Activated CD8-positive, alpha-beta T cell treated with anti-CD3 and anti-CD28 coated beads, Interleukin-2, amount 10 ng/mL, durations not matched to agents 7 days and 5 days (primary cell): ENCODE measurements around the gene TELO2. TPM values are rescaled to one million over a fixed set of nuclear protein-coding genes. Genes with fewer than 3 reads are reported as not detected.

ENCODE experiments used
- ATAC-seq: fragments of 150-1000 bp; cut with Tn5 transposase; one replicate; pipeline ENCODE4 v1.10.0; 2021; ENCODE audit warnings: moderate library complexity
- CTCF ChIA-PET: fragments of 350-600 bp; sonication (Branson Sonifier 250); formaldehyde crosslinking; loops from one replicate; lab custom pipeline; 2021; ENCODE audit warnings: antibody characterized with exemption; lab: Charles Lee
- POLR2A ChIA-PET: fragments of 350-600 bp; sonication (Branson Sonifier 250); formaldehyde crosslinking; loops from one replicate; lab custom pipeline; 2021; ENCODE audit warnings: antibody characterized with exemption; lab: Charles Lee
- DNase-seq: peaks from one replicate; pipeline ENCODE4 v3.0.0-alpha.2; 2020
- H3K27ac Mint-ChIP-seq: one replicate; pipeline ENCODE4 v1.8.0; 2021; ENCODE audit warnings: mild to moderate bottlenecking, mixed read lengths
- H3K27me3 Mint-ChIP-seq: one replicate; pipeline ENCODE4 v1.8.0; 2021; ENCODE audit warnings: low read depth, mixed read lengths
- H3K36me3 Mint-ChIP-seq: one replicate; pipeline ENCODE4 v1.8.0; 2021; ENCODE audit warnings: low read depth, mixed read lengths
- H3K4me1 Mint-ChIP-seq: one replicate; pipeline ENCODE4 v1.8.0; 2021; ENCODE audit warnings: low read depth, mixed read lengths
- H3K4me3 Mint-ChIP-seq: one replicate; pipeline ENCODE4 v1.8.0; 2021; ENCODE audit warnings: mild to moderate bottlenecking, mixed read lengths
- H3K9me3 Mint-ChIP-seq: one replicate; pipeline ENCODE4 v1.8.0; 2022; ENCODE audit warnings: mixed read lengths; ENCODE audit not compliant: insufficient read depth
- total RNA-seq, 2 experiments: library from RNA; stranded (reverse); gene quantifications; one replicate each; pipeline ENCODE4 v1.2.3, GENCODE V29; 2021

The TELO2 gene
- total RNA-seq, 2 experiments from 2014 or later: 70.1 to 73.3 TPM

GRCh38 chr16:1537763-1538289 lies 44.7 kb downstream of the TELO2 start:
- DNase-seq: peak; percentile 58
- Mint-ChIP-seq H3K9me3 (no peaks in the 10 kb centered on the region), H3K36me3 (peaks cover 64% of the 10 kb centered on the region), H3K27ac (peak overlapping the region; percentile 83), H3K27me3 (no peaks in the 10 kb centered on the region), H3K4me3 (peak overlapping the region; percentile 90), H3K4me1 (peaks cover 64% of the 10 kb centered on the region)
- ChIA-PET CTCF (interaction anchor here (1.1 kb wide), 1 partner anchor 10 kb away, joined by 3 read pairs; no protein-coding TSS in a partner anchor), POLR2A (interaction anchor here (1.2 to 1.5 kb wide), 4 partner anchors 10 to 117 kb away, joined by 3 to 7 read pairs (median 4); partner anchors contain the start of genes TELO2 and UQCC4)
- no peak for ATAC-seq

GRCh38 chr16:1538804-1539520 lies 45.8 kb downstream of the TELO2 start:
- ChIA-PET CTCF (interaction anchor here (0.6 to 2.1 kb wide), 4 partner anchors 9 to 175 kb away, joined by 3 to 5 read pairs (median 3); no protein-coding TSS in a partner anchor), POLR2A (interaction anchor here (1.1 to 1.5 kb wide), 7 partner anchors 11 to 175 kb away, joined by 3 to 7 read pairs (median 4); partner anchors contain the start of genes TELO2 and UQCC4)
- peaks cover 70% of the 10 kb centered on the region for H3K36me3 Mint-ChIP-seq
- H3K4me3 Mint-ChIP-seq: peak overlapping the region; percentile 90
- H3K4me1 Mint-ChIP-seq: peaks cover 68% of the 10 kb centered on the region
- DNase-seq (peak; percentile 49), ATAC-seq (no peak)
- peak overlapping the region; percentile 83 for H3K27ac Mint-ChIP-seq
- no peaks in the 10 kb centered on the region for H3K27me3 Mint-ChIP-seq
- no peaks in the 10 kb centered on the region for H3K9me3 Mint-ChIP-seq

GRCh38 chr16:1539720-1540555 lies 46.8 kb downstream of the TELO2 start:
- ATAC-seq (no peak), DNase-seq (no peak)
- ChIA-PET CTCF (interaction anchor here (2.1 kb wide), 1 partner anchor 176 kb away, joined by 5 read pairs; no protein-coding TSS in a partner anchor), POLR2A (interaction anchor here (0.8 to 1.2 kb wide), 2 partner anchors 166 to 575 kb away, joined by 3 read pairs; no protein-coding TSS in a partner anchor)
- Mint-ChIP-seq H3K27ac (peak overlapping the region; percentile 49), H3K9me3 (no peaks in the 10 kb centered on the region), H3K27me3 (no peaks in the 10 kb centered on the region), H3K36me3 (peaks cover 68% of the 10 kb centered on the region), H3K4me3 (no peak overlapping the region), H3K4me1 (peaks cover 73% of the 10 kb centered on the region)

- peak overlapping the region; percentile 63 for H3K27ac Mint-ChIP-seq
- H3K9me3 Mint-ChIP-seq: no peaks in the 10 kb centered on the region
- DNase-seq (no peak), ATAC-seq (no peak)
- no peak overlapping the region for H3K4me3 Mint-ChIP-seq
- H3K36me3 Mint-ChIP-seq: peaks cover 65% of the 10 kb centered on the region
- peaks cover 77% of the 10 kb centered on the region for H3K4me1 Mint-ChIP-seq
- no peaks in the 10 kb centered on the region for H3K27me3 Mint-ChIP-seq
- ChIA-PET CTCF (interaction anchor here (2.1 kb wide), 1 partner anchor 177 kb away, joined by 5 read pairs; no protein-coding TSS in a partner anchor), POLR2A (interaction anchor here (1.2 kb wide), 1 partner anchor 165 kb away, joined by 3 read pairs; no protein-coding TSS in a partner anchor)
Observed at GRCh38 chr16:1540556-1540855, 47.3 kb downstream of the TELO2 start.

- H3K27me3 Mint-ChIP-seq: no peaks in the 10 kb centered on the region
- H3K27ac Mint-ChIP-seq: peak overlapping the region; percentile 84
- no peaks in the 10 kb centered on the region for H3K9me3 Mint-ChIP-seq
- peaks cover 76% of the 10 kb centered on the region for H3K4me1 Mint-ChIP-seq
- DNase-seq (no peak), ATAC-seq (no peak)
- H3K4me3 Mint-ChIP-seq: no peak overlapping the region
- ChIA-PET CTCF (no interaction called here), POLR2A (interaction anchor here (0.6 kb wide), 1 partner anchor 102 kb away, joined by 3 read pairs; no protein-coding TSS in a partner anchor)
- peaks cover 57% of the 10 kb centered on the region for H3K36me3 Mint-ChIP-seq
Observed at GRCh38 chr16:1541293-1542165, 48.4 kb downstream of the TELO2 start.

GRCh38 chr16:1542166-1542500 lies 49.0 kb downstream of the TELO2 start:
- Mint-ChIP-seq H3K27me3 (no peaks in the 10 kb centered on the region), H3K9me3 (no peaks in the 10 kb centered on the region), H3K4me3 (no peak overlapping the region), H3K4me1 (peaks cover 70% of the 10 kb centered on the region), H3K27ac (peak overlapping the region; percentile 84), H3K36me3 (peaks cover 57% of the 10 kb centered on the region)
- ChIA-PET CTCF (no interaction called here), POLR2A (interaction anchor here (0.6 kb wide), 1 partner anchor 101 kb away, joined by 3 read pairs; no protein-coding TSS in a partner anchor)
- DNase-seq: no peak
- no peak for ATAC-seq

GRCh38 chr16:1542533-1542932 lies 49.4 kb downstream of the TELO2 start:
- no peak for ATAC-seq
- H3K4me1 Mint-ChIP-seq: peaks cover 66% of the 10 kb centered on the region
- H3K4me3 Mint-ChIP-seq: no peak overlapping the region
- ChIA-PET POLR2A (interaction anchor here (0.6 to 1.2 kb wide), 2 partner anchors 16 to 101 kb away, joined by 3 to 4 read pairs; no protein-coding TSS in a partner anchor), CTCF (no interaction called here)
- peaks cover 53% of the 10 kb centered on the region for H3K36me3 Mint-ChIP-seq
- no peaks in the 10 kb centered on the region for H3K27me3 Mint-ChIP-seq
- DNase-seq: no peak
- peak overlapping the region; percentile 84 for H3K27ac Mint-ChIP-seq
- H3K9me3 Mint-ChIP-seq: no peaks in the 10 kb centered on the region

- Mint-ChIP-seq H3K4me1 (peaks cover 58% of the 10 kb centered on the region), H3K9me3 (no peaks in the 10 kb centered on the region), H3K27ac (peak overlapping the region; percentile 84), H3K4me3 (peak overlapping the region; percentile 54), H3K27me3 (no peaks in the 10 kb centered on the region), H3K36me3 (peaks cover 51% of the 10 kb centered on the region)
- peak; percentile 66 for DNase-seq
- ChIA-PET POLR2A (interaction anchor here (0.7 to 1.4 kb wide), 3 partner anchors 10 to 123 kb away, joined by 3 to 4 read pairs (median 3); partner anchors contain the start of genes TMEM204 and UQCC4), CTCF (no interaction called here)
- peak; percentile 79 for ATAC-seq
Observed at GRCh38 chr16:1543085-1543896, 50.1 kb downstream of the TELO2 start.

GRCh38 chr16:1545044-1546040 lies 52.2 kb downstream of the TELO2 start:
- Mint-ChIP-seq H3K36me3 (peaks cover 54% of the 10 kb centered on the region), H3K9me3 (no peaks in the 10 kb centered on the region), H3K4me1 (peaks cover 45% of the 10 kb centered on the region), H3K27me3 (no peaks in the 10 kb centered on the region), H3K27ac (peak overlapping the region; percentile 68), H3K4me3 (peak overlapping the region; percentile 28)
- DNase-seq (no peak), ATAC-seq (no peak)
- ChIA-PET POLR2A (no interaction called here), CTCF (interaction anchor here (0.8 to 1.4 kb wide), 3 partner anchors 10 to 15 kb away, joined by 4 read pairs; partner anchors contain the start of gene TMEM204)
